Heart left ventricle (tissue), 16 donors: ENCODE data around the gene RAB8A. TPM values are rescaled to one million over a fixed set of nuclear protein-coding genes. Genes with fewer than 3 reads are reported as not detected.

Source experiments
- ATAC-seq, 4 donors: fragments of 200-7000 bp; cut with Tn5 transposase; one replicate each; pipeline ENCODE4 v1.9.1; 2020 to 2022; ENCODE audit warnings: moderate library complexity in 4 of 4, mild to moderate bottlenecking in 3 of 4, moderate number of reproducible peaks in 1 of 4
- DNase-seq, 5 donors: peaks; one replicate each; pipeline ENCODE4 v3.0.0-alpha.2; 2020
- H3K27ac ChIP-seq, 12 donors: fragments of 200-600 bp; sonication (generic) in 4 of 12; one replicate each; pipeline versions ENCODE4 v1.5.0 to v1.8.0; 2016 to 2022; ENCODE audit warnings: mild to moderate bottlenecking in 2 of 12
- H3K27me3 ChIP-seq, 9 donors: fragments of 200-600 bp; sonication (generic) in 2 of 9; one replicate each; pipeline versions ENCODE4 v1.5.1 to v1.8.0; 2016 to 2022; ENCODE audit warnings: mild to moderate bottlenecking in 3 of 9
- H3K36me3 ChIP-seq, 9 donors: fragments of 200-600 bp; sonication (generic) in 2 of 9; one replicate each; pipeline versions ENCODE4 v1.5.0 to v1.8.0; 2018 to 2022; ENCODE audit warnings: mild to moderate bottlenecking in 2 of 9
- H3K4me1 ChIP-seq, 12 donors: fragments of 200-600 bp; sonication (generic) in 4 of 12; one replicate each; pipeline versions ENCODE4 v1.5.0 to v1.8.0; 2016 to 2022; ENCODE audit warnings: mild to moderate bottlenecking in 3 of 12
- H3K4me3 ChIP-seq, 12 donors: fragments of 200-600 bp; sonication (generic) in 4 of 12; one replicate each; pipeline versions ENCODE4 v1.5.0 to v1.8.0; 2017 to 2022; ENCODE audit warnings: mild to moderate bottlenecking in 9 of 12, moderate library complexity in 4 of 12
- H3K9me3 ChIP-seq, 12 donors: fragments of 200-600 bp; sonication (generic) in 4 of 12; one replicate each; pipeline versions ENCODE4 v1.5.0 to v1.8.0; 2016 to 2022; ENCODE audit warnings: mild to moderate bottlenecking in 1 of 12
- POLR2A ChIP-seq, 2 donors: fragments of 450-650 bp; IDR thresholded peaks; one replicate each; pipeline ENCODE4 v1.6.1; 2017; ENCODE audit warnings: antibody characterized with exemption in 2 of 2, mild to moderate bottlenecking in 2 of 2, moderate library complexity in 2 of 2
- WGBS, 4 donors: extraction: QIAGEN DNeasy Blood & Tissue Kit in 2 of 4; methylation state at CpG; one replicate each; pipeline versions ENCODE4 v1.1.5 to v1.1.7; 2013 to 2018; 5-methylcytosine and 5-hydroxymethylcytosine counted together
- intact Hi-C, 10 donors: fragments of 100-400 bp; cut with DNase I; formaldehyde crosslinking; loops; one replicate each; pipeline versions ENCODE4 v1.11.1 to v1.14.2; 2022
- polyA plus RNA-seq, 2 donors: library from polyadenylated mRNA; stranded (reverse); fragments of 200-250 nt; gene quantifications; one replicate each; pipeline ENCODE4 v1.2.3, GENCODE V29; 2013
- total RNA-seq, 9 donors: library from RNA; depleted of rRNA in 2 of 9; stranded (reverse); fragments of >200 nt in 2 of 9; fragmentation: NEBNext Ultra II Directional in 3 of 9; extraction: Animal tissue kit (Norgen Biotek cat#: 25700) in 3 of 9; gene quantifications; one replicate each; pipeline versions ENCODE4 v1.1.0 to v1.2.4, GENCODE V29; 2016 to 2023
- TF ChIP-seq, protein P1 (sequence below), 12 donors: fragments of 200-600 bp; sonication (generic) in 4 of 12; IDR thresholded peaks; one replicate each; pipeline versions ENCODE4 v1.5.0 to v1.8.0; 2018 to 2022; ENCODE audit warnings: antibody characterized with exemption in 12 of 12, mild to moderate bottlenecking in 5 of 12
- donor health status: ischemic (EF 13 %, LVEDD 7.1; RV severe dilation, severe dysfunction).
- donor health status: healthy with polysubstance abuse.
- donor health status: DM: no; HTN: yes; CAD: no.
- donor health status: DM: no; HTN: no; CAD: no.
- donor health status: ischemic (EF 25% LVEDD 6.9; RV normal size, moderate dysfunction).
- donor health status: ischemic (EF 25% LVEDD 5.7; RV mildly dilated, moderate dysfunction).
- donor health status: healthy.
- donor health status: DM: yes; HTN: yes; CAD: no.
- donor health status: ischemic (EF 35%, LVEDD 5.7; RV mildly dilated, moderate dysfunction).
- donor health status: nonischemic (EF 11% LVEDD 7.7; RV severe dilation, severe dysfunction).
- donor health status: DM: yes; HTN: yes; CAD: no.
- donor health status: PGD.
- donor health status: ischemic (EF 29% LVEDD 5.4; RV normal size, mild dysfunction).
- donor health status: nonischemic (EF 23%, LVEDD 6.1; RV moderate dilation, normal function).

Gene RAB8A
- total and polyA plus RNA-seq, 11 donors, result 7.8 to 53.7 (median 23.7) TPM

DNA sequence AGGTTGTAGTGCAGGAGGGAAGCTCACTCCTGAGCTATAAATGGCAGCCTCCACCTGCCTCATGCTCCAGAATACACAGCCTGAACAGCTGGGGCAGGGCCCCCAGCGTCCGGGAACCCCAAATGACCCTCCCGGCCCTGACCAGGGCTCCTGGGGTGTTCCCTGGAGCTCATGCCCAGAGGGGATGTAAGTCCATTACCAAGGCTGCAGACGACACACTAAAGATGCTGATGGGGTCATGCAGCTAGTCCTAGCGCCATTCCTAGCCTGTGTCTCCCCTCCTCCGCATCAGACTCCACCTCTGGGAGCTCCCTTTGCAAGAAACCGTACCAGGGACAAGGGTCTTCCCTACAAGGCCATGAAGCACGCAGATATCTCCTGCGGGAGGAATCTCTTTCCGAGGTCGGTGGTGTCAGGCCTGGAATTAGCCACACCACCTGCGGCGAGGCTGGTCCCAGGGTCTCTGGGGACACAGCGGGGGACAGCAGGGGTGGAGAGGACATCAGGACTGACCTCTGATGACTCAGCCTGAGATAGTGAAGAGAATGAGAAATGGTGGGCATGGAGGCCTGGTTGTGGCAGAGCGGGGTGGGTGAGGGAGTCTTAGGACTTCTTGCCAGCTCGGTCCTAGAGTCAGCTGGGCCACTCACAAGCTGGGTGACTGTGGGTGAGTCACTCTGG, 47.3 kb upstream of the RAB8A start:
- Histone ChIP-seq H3K4me1 (peaks cover 0 to 14% (median 7%) of the 10 kb centered on the region in 12 donors), H3K27ac (peak overlapping the region in 1 of 12 donors; percentile 100), H3K36me3 (no peaks in the 10 kb centered on the region), H3K27me3 (no peaks in the 10 kb centered on the region), H3K4me3 (no peak overlapping the region), H3K9me3 (peaks cover 0 to 14% (median 2%) of the 10 kb centered on the region in 12 donors)
- WGBS, 4 donors, result 74 to 83% (median 79%) methylated on average over 16 of the region's 16 CpGs
- ATAC-seq, result no peak
- TF ChIP-seq, protein P1, sequence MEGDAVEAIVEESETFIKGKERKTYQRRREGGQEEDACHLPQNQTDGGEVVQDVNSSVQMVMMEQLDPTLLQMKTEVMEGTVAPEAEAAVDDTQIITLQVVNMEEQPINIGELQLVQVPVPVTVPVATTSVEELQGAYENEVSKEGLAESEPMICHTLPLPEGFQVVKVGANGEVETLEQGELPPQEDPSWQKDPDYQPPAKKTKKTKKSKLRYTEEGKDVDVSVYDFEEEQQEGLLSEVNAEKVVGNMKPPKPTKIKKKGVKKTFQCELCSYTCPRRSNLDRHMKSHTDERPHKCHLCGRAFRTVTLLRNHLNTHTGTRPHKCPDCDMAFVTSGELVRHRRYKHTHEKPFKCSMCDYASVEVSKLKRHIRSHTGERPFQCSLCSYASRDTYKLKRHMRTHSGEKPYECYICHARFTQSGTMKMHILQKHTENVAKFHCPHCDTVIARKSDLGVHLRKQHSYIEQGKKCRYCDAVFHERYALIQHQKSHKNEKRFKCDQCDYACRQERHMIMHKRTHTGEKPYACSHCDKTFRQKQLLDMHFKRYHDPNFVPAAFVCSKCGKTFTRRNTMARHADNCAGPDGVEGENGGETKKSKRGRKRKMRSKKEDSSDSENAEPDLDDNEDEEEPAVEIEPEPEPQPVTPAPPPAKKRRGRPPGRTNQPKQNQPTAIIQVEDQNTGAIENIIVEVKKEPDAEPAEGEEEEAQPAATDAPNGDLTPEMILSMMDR (IDR thresholded peaks at IDR 0.05), result no peak
- intact Hi-C loops, result no loop called here
- no peak for DNase-seq

DNA sequence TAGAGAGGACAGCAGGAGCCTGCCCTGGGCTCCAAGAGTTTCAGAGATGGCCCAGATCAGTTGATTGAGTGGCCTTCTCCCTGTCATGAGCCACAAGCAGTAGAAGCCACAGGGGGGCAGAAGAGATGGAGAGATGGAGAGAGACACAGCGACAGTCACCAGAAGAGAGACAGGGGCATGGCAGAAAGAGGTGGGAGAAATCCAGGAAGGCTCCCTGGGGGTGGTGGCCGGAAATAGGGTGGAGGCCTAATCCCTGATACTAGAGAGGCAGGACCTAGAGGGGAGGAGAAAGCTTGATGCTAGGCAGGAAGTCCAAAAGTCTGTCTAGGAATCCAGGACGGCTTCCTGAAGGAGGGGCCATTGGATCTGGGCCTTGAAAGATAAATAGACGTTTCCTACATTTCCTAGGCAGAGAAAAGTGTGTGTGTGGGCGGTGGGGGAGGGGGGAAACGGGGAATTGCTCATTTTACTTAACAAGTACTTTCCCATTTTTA, 45.0 kb upstream of the RAB8A start:
- DNase-seq, result peak in 2 of 5 donors; percentile 43
- peak in 3 of 4 donors; percentile 44 to 57 (median 44) for ATAC-seq
- intact Hi-C loops, result loop anchor here in 1 of 10 donors (2.0 kb wide), 1 partner anchor 24 kb away; no protein-coding TSS in a partner anchor
- TF ChIP-seq, protein P1 (IDR thresholded peaks at IDR 0.05), result peak in 3 of 12 donors; percentile 11 to 22 (median 19)
- no peak for TF ChIP-seq POLR2A (IDR thresholded peaks at IDR 0.05)
- WGBS, 4 donors, result 38 to 50% (median 43%) methylated on average over 6 of the region's 6 CpGs
- Histone ChIP-seq H3K4me1 (peaks cover 0 to 34% (median 24%) of the 10 kb centered on the region in 12 donors), H3K4me3 (no peak overlapping the region), H3K27me3 (no peaks in the 10 kb centered on the region), H3K27ac (peak overlapping the region in 9 of 12 donors; percentile 9 to 100 (median 63)), H3K36me3 (no peaks in the 10 kb centered on the region), H3K9me3 (peaks cover 0 to 7% (median 0%) of the 10 kb centered on the region in 12 donors)

- ATAC-seq, result peak in 3 of 4 donors; percentile 32 to 52 (median 39)
- TF ChIP-seq POLR2A (IDR thresholded peaks at IDR 0.05), result no peak
- TF ChIP-seq, protein P1 (IDR thresholded peaks at IDR 0.05), result no peak
- H3K4me1 ChIP-seq, result peaks cover 0 to 41% (median 27%) of the 10 kb centered on the region in 12 donors
- peak in 2 of 5 donors; percentile 49 to 56 for DNase-seq
- H3K4me3 ChIP-seq, result peak overlapping the region in 9 of 12 donors; percentile 7 to 46 (median 23)
- H3K9me3 ChIP-seq, result peaks cover 0 to 6% (median 0%) of the 10 kb centered on the region in 12 donors
- peak overlapping the region in 9 of 12 donors; percentile 9 to 100 (median 63) for H3K27ac ChIP-seq
- no peaks in the 10 kb centered on the region for H3K36me3 ChIP-seq
- WGBS, 4 donors, result 65 to 73% (median 69%) methylated on average over 39 to 40 of the region's 40 CpGs
- H3K27me3 ChIP-seq, result no peaks in the 10 kb centered on the region
- intact Hi-C loops, result loop anchor here in 1 of 10 donors (2.0 kb wide), 1 partner anchor 23 kb away; no protein-coding TSS in a partner anchor
Observed at GRCh38 chr19:16067205-16067938, 44.3 kb upstream of the RAB8A start.
